ENCODE results near the gene CHSY1.
A peak's percentile ranks its signal among the peaks of the same experiment; 100 is the strongest.
"Not testable (repeated sequence)": the region's sequence is repeated elsewhere in the genome, so short reads cannot be mapped to it uniquely, and the experiment has no call there.

The CHSY1 gene

GRCh38 chr15:101129851-101130380, 121.9 kb downstream of the CHSY1 start:
- H3K27me3 Mint-ChIP-seq = no peaks in the 10 kb centered on the region
- peak overlapping the region; percentile 8 for H3K4me3 Mint-ChIP-seq
- H3K9me3 Mint-ChIP-seq = peaks cover 7% of the 10 kb centered on the region
- ATAC-seq = no peak
- peaks cover 66% of the 10 kb centered on the region for H3K4me1 Mint-ChIP-seq
- peak overlapping the region; percentile 65 for H3K27ac Mint-ChIP-seq
- H3K36me3 Mint-ChIP-seq = peaks cover 16% of the 10 kb centered on the region

- no peak overlapping the region for H3K4me3 Mint-ChIP-seq
- peak overlapping the region; percentile 88 for H3K27ac Mint-ChIP-seq
- peaks cover 7% of the 10 kb centered on the region for H3K9me3 Mint-ChIP-seq
- no peaks in the 10 kb centered on the region for H3K27me3 Mint-ChIP-seq
- ATAC-seq = no peak
- H3K36me3 Mint-ChIP-seq = peaks cover 16% of the 10 kb centered on the region
- H3K4me1 Mint-ChIP-seq = peaks cover 72% of the 10 kb centered on the region
Measured at GRCh38 chr15:101128221-101129015, 123.4 kb downstream of the CHSY1 start.

GRCh38 chr15:101127506-101128076, 124.3 kb downstream of the CHSY1 start:
- ATAC-seq = peak; percentile 72
- Mint-ChIP-seq H3K9me3 (peaks cover 7% of the 10 kb centered on the region), H3K4me1 (peaks cover 70% of the 10 kb centered on the region), H3K27ac (peak overlapping the region; percentile 88), H3K4me3 (peak overlapping the region; percentile 60), H3K27me3 (no peaks in the 10 kb centered on the region), H3K36me3 (peaks cover 16% of the 10 kb centered on the region)

- Mint-ChIP-seq H3K27ac (peak overlapping the region; percentile 88), H3K27me3 (no peaks in the 10 kb centered on the region), H3K36me3 (peaks cover 16% of the 10 kb centered on the region), H3K9me3 (peaks cover 7% of the 10 kb centered on the region), H3K4me3 (peak overlapping the region; percentile 60), H3K4me1 (peaks cover 75% of the 10 kb centered on the region)
- ATAC-seq = peak; percentile 46
Measured at GRCh38 chr15:101126618-101127505, 125.0 kb downstream of the CHSY1 start.

DNA sequence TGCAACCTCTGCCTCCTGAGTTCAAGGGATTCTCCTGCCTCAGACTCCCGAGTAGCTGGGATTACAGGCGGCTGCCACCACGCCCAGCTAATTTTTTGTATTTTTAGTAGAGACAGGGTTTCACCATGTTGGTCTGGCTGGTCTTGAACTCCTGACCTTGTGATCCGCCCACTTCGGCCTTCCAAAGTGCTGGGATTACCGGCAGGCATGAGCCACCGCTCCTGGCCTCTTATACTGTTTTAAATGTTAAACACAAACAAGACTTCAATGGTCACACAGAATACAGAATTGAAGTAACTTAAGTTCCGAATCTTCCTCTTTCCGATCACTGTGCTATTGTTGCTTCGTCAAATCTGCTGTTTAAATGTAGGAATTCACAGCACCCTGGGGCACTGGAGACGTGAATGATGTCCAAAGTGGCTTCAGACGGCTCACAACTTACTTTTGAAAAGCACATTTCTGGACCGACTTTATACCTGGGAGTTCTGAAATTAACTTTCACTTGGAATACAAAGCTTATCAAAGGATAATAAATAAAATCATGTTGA, 125.9 kb downstream of the CHSY1 start:
- H3K4me1 Mint-ChIP-seq = peaks cover 78% of the 10 kb centered on the region
- not testable (repeated sequence) for ATAC-seq

More for the DNA sequence above, 125.9 kb downstream of the CHSY1 start:
- H3K4me3 Mint-ChIP-seq, H3K27me3 Mint-ChIP-seq, H3K9me3 Mint-ChIP-seq: not testable (repeated sequence)
- Mint-ChIP-seq H3K36me3 (peaks cover 16% of the 10 kb centered on the region), H3K27ac (peak overlapping the region; percentile 88)
